Prostate gland (tissue), 2 donors: ENCODE data around the gene C10orf88.

Source experiments
- POLR2A ChIP-seq: fragments of 450-650 bp; IDR thresholded peaks from one replicate; pipeline ENCODE4 v1.6.1; 2016; ENCODE audit warnings: antibody characterized with exemption, mild to moderate bottlenecking
- TF ChIP-seq, protein P1 (sequence below), 4 experiments: fragments of 200-600 bp in 2 of 4; fragments of 450-650 bp in 2 of 4; sonication (generic) in 2 of 4; IDR thresholded peaks; 1 replicate in 3 of 4; 2 replicates in 1 of 4; pipeline ENCODE4 v1.5.1; 2016 to 2019; ENCODE audit warnings: antibody characterized with exemption in 4 of 4, mild to moderate bottlenecking in 2 of 4, moderate library complexity in 2 of 4

- no peak for TF ChIP-seq POLR2A
- TF ChIP-seq, protein P1, sequence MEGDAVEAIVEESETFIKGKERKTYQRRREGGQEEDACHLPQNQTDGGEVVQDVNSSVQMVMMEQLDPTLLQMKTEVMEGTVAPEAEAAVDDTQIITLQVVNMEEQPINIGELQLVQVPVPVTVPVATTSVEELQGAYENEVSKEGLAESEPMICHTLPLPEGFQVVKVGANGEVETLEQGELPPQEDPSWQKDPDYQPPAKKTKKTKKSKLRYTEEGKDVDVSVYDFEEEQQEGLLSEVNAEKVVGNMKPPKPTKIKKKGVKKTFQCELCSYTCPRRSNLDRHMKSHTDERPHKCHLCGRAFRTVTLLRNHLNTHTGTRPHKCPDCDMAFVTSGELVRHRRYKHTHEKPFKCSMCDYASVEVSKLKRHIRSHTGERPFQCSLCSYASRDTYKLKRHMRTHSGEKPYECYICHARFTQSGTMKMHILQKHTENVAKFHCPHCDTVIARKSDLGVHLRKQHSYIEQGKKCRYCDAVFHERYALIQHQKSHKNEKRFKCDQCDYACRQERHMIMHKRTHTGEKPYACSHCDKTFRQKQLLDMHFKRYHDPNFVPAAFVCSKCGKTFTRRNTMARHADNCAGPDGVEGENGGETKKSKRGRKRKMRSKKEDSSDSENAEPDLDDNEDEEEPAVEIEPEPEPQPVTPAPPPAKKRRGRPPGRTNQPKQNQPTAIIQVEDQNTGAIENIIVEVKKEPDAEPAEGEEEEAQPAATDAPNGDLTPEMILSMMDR (IDR thresholded peaks at IDR 0.05), result no peak
Observed at GRCh38 chr10:122993797-122994336, 39.8 kb upstream of the C10orf88 start.
